ENCODE data around the gene TRIM27. TPM values are rescaled to one million over a fixed set of nuclear protein-coding genes. Genes with fewer than 3 reads are reported as not detected.
"Not testable (repeated sequence)": the region's sequence is repeated elsewhere in the genome, so short reads cannot be mapped to it uniquely, and the experiment has no call there.

Gene TRIM27
- total RNA-seq, 1 donor from 2014 or later, result 91.8 TPM

- DNase-seq (ENCODE audit: low spot score, unreplicated experiment), result no peak
- H3K4me1 Mint-ChIP-seq (ENCODE audit: low read depth), result no peaks in the 10 kb centered on the region
- TF ChIP-seq CTCF (IDR thresholded peaks at IDR 0.05; ENCODE audit: unreplicated experiment), result no peak
- H3K4me3 Mint-ChIP-seq (ENCODE audit: low read depth), result no peak overlapping the region
- peaks cover 4% of the 10 kb centered on the region for H3K9me3 Mint-ChIP-seq (ENCODE audit: low read depth)
- H3K27me3 Mint-ChIP-seq, result peaks cover 12% of the 10 kb centered on the region
- H3K36me3 Mint-ChIP-seq (ENCODE audit: insufficient read depth), result no peaks in the 10 kb centered on the region
- no peak overlapping the region for H3K27ac Mint-ChIP-seq
Measured at GRCh38 chr6:28856620-28857005, 67.2 kb downstream of the TRIM27 start.

GRCh38 chr6:28854405-28854804 is 69.4 kb downstream of the TRIM27 start:
- not testable (repeated sequence) for H3K9me3 Mint-ChIP-seq (ENCODE audit: low read depth); H3K4me1 Mint-ChIP-seq (ENCODE audit: low read depth); H3K4me3 Mint-ChIP-seq (ENCODE audit: low read depth); H3K27ac Mint-ChIP-seq; DNase-seq (ENCODE audit: low spot score, unreplicated experiment); H3K36me3 Mint-ChIP-seq (ENCODE audit: insufficient read depth)
- peaks cover 16% of the 10 kb centered on the region for H3K27me3 Mint-ChIP-seq

Other genes starting within 250 kb of the TRIM27 start
- gene ZNF311, start 81.3 kb upstream of the TRIM27 start, total RNA-seq, result 0.91 and 1.4 TPM in 2 replicates
- gene OR2W1, start 121.2 kb upstream of the TRIM27 start, total RNA-seq, result not detected in 2 replicates
- gene OR2B3, start 163.3 kb upstream of the TRIM27 start, total RNA-seq, result not detected in 2 replicates
- gene OR2J1, start 175.5 kb upstream of the TRIM27 start, total RNA-seq, result not detected in 2 replicates
- gene OR2J3, start 184.1 kb upstream of the TRIM27 start, total RNA-seq, result not detected in 2 replicates
- not detected in 2 replicates for gene OR2J2, start 246.9 kb upstream of the TRIM27 start, total RNA-seq